Hepatocyte (in vitro differentiated cells): ENCODE results near the gene SIDT2. TPM values are rescaled to one million over a fixed set of nuclear protein-coding genes. Genes with fewer than 3 reads are reported as not detected.
A peak's percentile ranks its signal among the peaks of the same experiment; 100 is the strongest.

ENCODE experiments used
- DNase-seq: peaks from one replicate; pipeline ENCODE4 v3.0.0-alpha.2; 2016; ENCODE audit warnings: low spot score
- H2AFZ ChIP-seq: fragments of 200-600 bp; sonication (generic); 2 replicates; pipeline ENCODE4 v1.6.0; 2016; ENCODE audit warnings: antibody characterized with exemption, mild to moderate bottlenecking
- H3K27ac ChIP-seq: fragments of 200-600 bp; sonication (generic); 2 replicates; pipeline ENCODE4 v1.5.1; 2016; ENCODE audit warnings: mild to moderate bottlenecking
- H3K27me3 ChIP-seq: fragments of 200-600 bp; sonication (generic); 2 replicates; pipeline ENCODE4 v1.6.1; 2016
- H3K36me3 ChIP-seq: fragments of 200-600 bp; sonication (generic); replicated peaks from 2 replicates; pipeline ENCODE4 v1.5.1; 2016; ENCODE audit warnings: low read depth; ENCODE audit not compliant: insufficient read depth
- H3K4me1 ChIP-seq: fragments of 200-600 bp; sonication (generic); 2 replicates; pipeline ENCODE4 v1.5.1; 2016; ENCODE audit warnings: mild to moderate bottlenecking, moderate library complexity; ENCODE audit not compliant: insufficient read depth
- H3K4me2 ChIP-seq: fragments of 200-600 bp; sonication (generic); 2 replicates; pipeline ENCODE4 v1.6.0; 2016
- H3K4me3 ChIP-seq: fragments of 200-600 bp; sonication (generic); 2 replicates; pipeline ENCODE4 v1.5.1; 2016; ENCODE audit warnings: mild to moderate bottlenecking
- H3K79me2 ChIP-seq: fragments of 200-600 bp; sonication (generic); 2 replicates; pipeline ENCODE4 v1.6.0; 2017; ENCODE audit warnings: mild to moderate bottlenecking
- H3K9me2 ChIP-seq: fragments of 200-600 bp; sonication (generic); replicated peaks from 2 replicates; pipeline ENCODE4 v1.6.0; 2017; ENCODE audit warnings: mild to moderate bottlenecking; ENCODE audit not compliant: insufficient read depth
- H3K9me3 ChIP-seq: fragments of 200-600 bp; sonication (generic); 2 replicates; pipeline ENCODE4 v1.5.1; 2016; ENCODE audit warnings: low read depth, mild to moderate bottlenecking
- H4K20me1 ChIP-seq: fragments of 200-600 bp; sonication (generic); 2 replicates; pipeline ENCODE4 v1.6.0; 2016; ENCODE audit warnings: mild to moderate bottlenecking; ENCODE audit not compliant: insufficient read depth, poor library complexity, severe bottlenecking
- CTCF ChIP-seq: fragments of 200-600 bp; sonication (generic); IDR thresholded peaks from 2 replicates; pipeline ENCODE4 v1.5.1; 2016; ENCODE audit warnings: antibody characterized with exemption, mild to moderate bottlenecking; ENCODE audit not compliant: poor library complexity
- EZH2 ChIP-seq: fragments of 200-600 bp; sonication (generic); IDR thresholded peaks from 2 replicates; pipeline ENCODE4 v1.6.1; 2016; ENCODE audit warnings: antibody characterized with exemption, mild to moderate bottlenecking, borderline replicate concordance
- EZH2phosphoT487 ChIP-seq: fragments of 200-600 bp; sonication (generic); IDR thresholded peaks from one replicate; pipeline ENCODE4 v1.6.1; 2018; ENCODE audit warnings: antibody characterized with exemption, mild to moderate bottlenecking, low read depth, moderate library complexity; ENCODE audit not compliant: unreplicated experiment, severe bottlenecking
- WGBS: methylation state at CpG from one replicate; pipeline ENCODE4 v1.1.6; 2016; ENCODE audit warnings: low lambda C conversion rate; ENCODE audit errors: missing lambda C conversion rate; 5-methylcytosine and 5-hydroxymethylcytosine counted together
- polyA plus RNA-seq: library from polyadenylated mRNA; unstranded; fragments of >200 nt; fragmentation: Nextera tagmentation; extraction: Ambion mirVana; gene quantifications from 2 replicates; pipeline ENCODE4 v1.2.1, GENCODE V29; 2016
- total RNA-seq: library from RNA; depleted of rRNA; stranded (reverse); fragments of >200 nt; gene quantifications from 2 replicates; pipeline ENCODE4 v1.2.3, GENCODE V29; 2014

SIDT2 gene
- total and polyA plus RNA-seq, 2 experiments from 2014 or later, result 16.7 to 27.1 TPM

- no peak for TF ChIP-seq CTCF
- no peak for TF ChIP-seq EZH2phosphoT487
- no peak for TF ChIP-seq EZH2
- Histone ChIP-seq H3K79me2 (peaks cover 30% of the 10 kb centered on the region), H3K27ac (no peak overlapping the region), H3K4me2 (no peak overlapping the region), H3K27me3 (no peaks in the 10 kb centered on the region), H4K20me1 (no peaks in the 10 kb centered on the region), H3K4me1 (peaks cover 19% of the 10 kb centered on the region), H3K9me2 (no peaks in the 10 kb centered on the region), H3K36me3 (no peaks in the 10 kb centered on the region), H3K4me3 (no peak overlapping the region), H3K9me3 (no peaks in the 10 kb centered on the region), H2AFZ (no peak overlapping the region)
- 97% methylated on average over 11 of the region's 11 CpGs for WGBS
- no peak for DNase-seq
These were observed 49.5 kb downstream of the SIDT2 start for GRCh38 chr11:117228091-117228490.

DNA sequence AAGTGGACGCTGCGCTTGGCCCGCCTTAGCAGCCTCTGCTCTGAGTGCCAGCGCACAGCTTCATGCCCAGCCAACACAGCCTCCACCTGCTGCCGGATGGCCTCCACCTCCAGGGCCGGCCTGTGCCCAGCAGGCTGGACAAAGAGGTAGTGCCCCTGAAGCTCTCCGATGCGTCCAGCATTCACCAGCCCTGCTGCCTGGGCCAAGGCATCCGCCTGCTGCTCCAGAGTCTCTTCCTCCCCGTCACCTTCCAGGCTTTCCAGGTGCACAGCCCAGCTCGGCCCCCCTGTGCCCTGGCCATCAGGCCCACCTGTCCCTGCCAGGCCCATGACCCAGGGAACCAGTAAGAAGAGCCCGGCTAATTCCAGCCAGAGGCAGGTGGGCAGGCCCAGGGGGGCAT, 50.9 kb downstream of the SIDT2 start:
- 98% methylated on average over 12 of the region's 12 CpGs for WGBS
- no peak overlapping the region for H3K4me3 ChIP-seq
- H3K79me2 ChIP-seq, result peaks cover 43% of the 10 kb centered on the region
- TF ChIP-seq CTCF, result no peak
- no peak for TF ChIP-seq EZH2
- no peak for TF ChIP-seq EZH2phosphoT487
- no peak overlapping the region for H3K4me2 ChIP-seq
- H4K20me1 ChIP-seq, result no peaks in the 10 kb centered on the region
- no peaks in the 10 kb centered on the region for H3K9me2 ChIP-seq
- H3K27me3 ChIP-seq, result no peaks in the 10 kb centered on the region
- H3K9me3 ChIP-seq, result no peaks in the 10 kb centered on the region
- no peaks in the 10 kb centered on the region for H3K36me3 ChIP-seq
- no peak overlapping the region for H3K27ac ChIP-seq
- H2AFZ ChIP-seq, result no peak overlapping the region
- DNase-seq, result no peak
- peaks cover 29% of the 10 kb centered on the region for H3K4me1 ChIP-seq

DNA sequence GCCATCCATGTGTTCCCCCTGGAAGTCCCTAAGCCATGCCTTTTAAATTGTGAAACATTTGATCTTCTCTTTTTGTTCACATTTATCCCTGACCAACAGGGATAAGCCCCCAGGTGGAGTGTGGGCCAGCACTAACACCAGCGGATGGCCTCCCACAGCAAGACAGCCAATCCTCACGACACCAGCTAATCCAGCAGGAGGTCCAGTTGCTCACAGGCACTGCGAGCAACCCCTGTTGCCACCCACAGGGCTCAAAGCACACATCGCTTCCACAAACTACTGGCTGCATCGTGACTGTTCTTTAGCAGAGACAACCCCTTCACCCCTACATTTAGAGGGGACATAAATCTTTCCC, 51.4 kb downstream of the SIDT2 start:
- Histone ChIP-seq H3K4me1 (peaks cover 30% of the 10 kb centered on the region), H3K79me2 (peaks cover 48% of the 10 kb centered on the region), H3K4me2 (peak overlapping the region; percentile 86), H4K20me1 (no peaks in the 10 kb centered on the region), H3K9me2 (no peaks in the 10 kb centered on the region), H3K27me3 (no peaks in the 10 kb centered on the region), H3K27ac (no peak overlapping the region), H3K4me3 (no peak overlapping the region), H2AFZ (no peak overlapping the region), H3K36me3 (no peaks in the 10 kb centered on the region), H3K9me3 (no peaks in the 10 kb centered on the region)
- TF ChIP-seq EZH2phosphoT487, result no peak
- TF ChIP-seq EZH2, result no peak
- no peak for TF ChIP-seq CTCF
- no peak for DNase-seq
- 91% methylated on average over 5 of the region's 5 CpGs for WGBS
